Spleen (tissue), 7 donors: ENCODE results near the gene TPCN2.

Experiments used
- POLR2A ChIP-seq, 3 donors: fragments of 450-650 bp; IDR thresholded peaks; one replicate each; pipeline ENCODE4 v1.5.1; 2017; ENCODE audit warnings: antibody characterized with exemption in 3 of 3, mild to moderate bottlenecking in 1 of 3
- POLR2AphosphoS5 ChIP-seq, 3 donors: sonication (generic); formaldehyde crosslinking; IDR thresholded peaks; one replicate each; pipeline ENCODE4 v1.5.1; 2017; ENCODE audit warnings: antibody characterized with exemption in 3 of 3
- TF ChIP-seq, protein P1 (sequence below), 11 experiments: fragments of 200-600 bp in 7 of 11; fragments of 450-650 bp in 4 of 11; sonication (generic) in 4 of 11; IDR thresholded peaks in 8 of 11; conservative IDR thresholded peaks in 3 of 11; 1 replicate in 7 of 11; 2 replicates in 4 of 11; pipeline versions ENCODE4 v1.4.0 to v1.8.0; 2016 to 2021; ENCODE audit warnings: antibody characterized with exemption in 11 of 11, inconsistent platforms in 4 of 11, mild to moderate bottlenecking in 1 of 11
- donor health status: DM: no; HTN: no; CAD: no; lungs with moderate emphysema.
- donor health status: DM: no; HTN: no; CAD: no.
- donor health status: DM: no; HTN: no; CAD: no.

GRCh38 chr11:69120096-69120875, 71.6 kb downstream of the TPCN2 start:
- TF ChIP-seq, protein P1, sequence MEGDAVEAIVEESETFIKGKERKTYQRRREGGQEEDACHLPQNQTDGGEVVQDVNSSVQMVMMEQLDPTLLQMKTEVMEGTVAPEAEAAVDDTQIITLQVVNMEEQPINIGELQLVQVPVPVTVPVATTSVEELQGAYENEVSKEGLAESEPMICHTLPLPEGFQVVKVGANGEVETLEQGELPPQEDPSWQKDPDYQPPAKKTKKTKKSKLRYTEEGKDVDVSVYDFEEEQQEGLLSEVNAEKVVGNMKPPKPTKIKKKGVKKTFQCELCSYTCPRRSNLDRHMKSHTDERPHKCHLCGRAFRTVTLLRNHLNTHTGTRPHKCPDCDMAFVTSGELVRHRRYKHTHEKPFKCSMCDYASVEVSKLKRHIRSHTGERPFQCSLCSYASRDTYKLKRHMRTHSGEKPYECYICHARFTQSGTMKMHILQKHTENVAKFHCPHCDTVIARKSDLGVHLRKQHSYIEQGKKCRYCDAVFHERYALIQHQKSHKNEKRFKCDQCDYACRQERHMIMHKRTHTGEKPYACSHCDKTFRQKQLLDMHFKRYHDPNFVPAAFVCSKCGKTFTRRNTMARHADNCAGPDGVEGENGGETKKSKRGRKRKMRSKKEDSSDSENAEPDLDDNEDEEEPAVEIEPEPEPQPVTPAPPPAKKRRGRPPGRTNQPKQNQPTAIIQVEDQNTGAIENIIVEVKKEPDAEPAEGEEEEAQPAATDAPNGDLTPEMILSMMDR (IDR thresholded peaks at IDR 0.05 in 8 of 11, conservative IDR thresholded peaks at IDR 0.05 in 3 of 11), result no peak
- TF ChIP-seq POLR2A (IDR thresholded peaks at IDR 0.05) (no peak), POLR2AphosphoS5 (IDR thresholded peaks at IDR 0.05) (no peak)
